Lower lobe of right lung (tissue), 2 donors: Measurements from ENCODE around the gene LETM1. TPM values are rescaled to one million over a fixed set of nuclear protein-coding genes. Genes with fewer than 3 reads are reported as not detected.

Experiments
- ATAC-seq, 2 donors: fragments of 200-7000 bp; cut with Tn5 transposase; one replicate each; pipeline ENCODE4 v1.9.1; 2020 to 2022; ENCODE audit warnings: mild to moderate bottlenecking in 2 of 2, moderate library complexity in 2 of 2
- DNase-seq: peaks from one replicate; pipeline ENCODE4 v3.0.0-alpha.2; 2020
- H3K27ac ChIP-seq: fragments of 200-600 bp; one replicate; pipeline ENCODE4 v1.8.0; 2022
- H3K27me3 ChIP-seq: fragments of 200-600 bp; one replicate; pipeline ENCODE4 v1.8.0; 2022; ENCODE audit warnings: low read depth
- H3K36me3 ChIP-seq: fragments of 200-600 bp; one replicate; pipeline ENCODE4 v1.8.0; 2022; ENCODE audit warnings: mild to moderate bottlenecking
- H3K4me1 ChIP-seq: fragments of 200-600 bp; one replicate; pipeline ENCODE4 v1.8.0; 2022
- H3K4me3 ChIP-seq: fragments of 200-600 bp; one replicate; pipeline ENCODE4 v1.8.0; 2022; ENCODE audit warnings: mild to moderate bottlenecking
- H3K9me3 ChIP-seq: fragments of 200-600 bp; one replicate; pipeline ENCODE4 v1.8.0; 2022
- CTCF ChIP-seq: fragments of 200-600 bp; IDR thresholded peaks from one replicate; pipeline ENCODE4 v1.8.0; 2022; ENCODE audit warnings: antibody characterized with exemption, mild to moderate bottlenecking
- intact Hi-C: fragments of 100-400 bp; cut with DNase I; formaldehyde crosslinking; loops from one replicate; pipeline ENCODE4 v1.11.0; 2022
- total RNA-seq: library from RNA; stranded (reverse); fragmentation: NEBNext Ultra II Directional; extraction: Animal tissue kit (Norgen Biotek cat#: 25700); gene quantifications from one replicate; pipeline ENCODE4 v1.2.1, GENCODE V29; 2021
- donor health status: DM: no; HTN: yes; CAD: no; lungs with severe emphysema.

Gene LETM1
- total RNA-seq, 1 donor from 2014 or later: 33.6 TPM

GRCh38 chr4:1819284-1819683 is 36.7 kb downstream of the LETM1 start:
- no peaks in the 10 kb centered on the region for H3K27me3 ChIP-seq
- H3K4me3 ChIP-seq: no peak overlapping the region
- no peak for ATAC-seq
- H3K36me3 ChIP-seq: peaks cover 98% of the 10 kb centered on the region
- intact Hi-C loops: no loop called here
- H3K9me3 ChIP-seq: no peaks in the 10 kb centered on the region
- no peak for TF ChIP-seq CTCF
- peaks cover 5% of the 10 kb centered on the region for H3K4me1 ChIP-seq
- no peak for DNase-seq
- H3K27ac ChIP-seq: no peak overlapping the region

GRCh38 chr4:1815997-1816860 is 39.7 kb downstream of the LETM1 start:
- no peak for TF ChIP-seq CTCF
- Histone ChIP-seq H3K27me3 (no peaks in the 10 kb centered on the region), H3K4me1 (peaks cover 5% of the 10 kb centered on the region), H3K9me3 (no peaks in the 10 kb centered on the region), H3K36me3 (peaks cover 81% of the 10 kb centered on the region), H3K4me3 (no peak overlapping the region), H3K27ac (no peak overlapping the region)
- DNase-seq (no peak), ATAC-seq (no peak)
- intact Hi-C loops: no loop called here

- H3K36me3 ChIP-seq: peaks cover 73% of the 10 kb centered on the region
- no peak for DNase-seq
- intact Hi-C loops: no loop called here
Measured at GRCh38 chr4:1815096-1815996, 40.6 kb downstream of the LETM1 start.

GRCh38 chr4:1814453-1814852 is 41.5 kb downstream of the LETM1 start:
- H3K36me3 ChIP-seq: peaks cover 64% of the 10 kb centered on the region
- no peaks in the 10 kb centered on the region for H3K9me3 ChIP-seq
- TF ChIP-seq CTCF: no peak
- peaks cover 2% of the 10 kb centered on the region for H3K4me1 ChIP-seq
- ATAC-seq (no peak), DNase-seq (no peak)
- no peak overlapping the region for H3K4me3 ChIP-seq
- intact Hi-C loops: no loop called here
- no peak overlapping the region for H3K27ac ChIP-seq
- no peaks in the 10 kb centered on the region for H3K27me3 ChIP-seq

More at GRCh38 chr4:1815096-1815996, 40.6 kb downstream of the LETM1 start:
- no peaks in the 10 kb centered on the region for H3K9me3 ChIP-seq
- no peaks in the 10 kb centered on the region for H3K27me3 ChIP-seq
- no peak overlapping the region for H3K4me3 ChIP-seq
- no peak for ATAC-seq
- H3K27ac ChIP-seq: no peak overlapping the region
- TF ChIP-seq CTCF: no peak
- H3K4me1 ChIP-seq: peaks cover 5% of the 10 kb centered on the region

GRCh38 chr4:1813915-1814314 is 42.0 kb downstream of the LETM1 start:
- Histone ChIP-seq H3K27ac (no peak overlapping the region), H3K4me3 (no peak overlapping the region), H3K9me3 (no peaks in the 10 kb centered on the region), H3K4me1 (no peaks in the 10 kb centered on the region), H3K27me3 (no peaks in the 10 kb centered on the region), H3K36me3 (peaks cover 59% of the 10 kb centered on the region)
- no peak for DNase-seq
- TF ChIP-seq CTCF: no peak
- intact Hi-C loops: no loop called here
- no peak for ATAC-seq
